IPS-11a (cell line): ENCODE results near the gene NARF.

Experiments
- H3K4me3 ChIP-seq: one replicate; pipeline ENCODE4 v1.5.1; 2013; ENCODE audit warnings: low read depth, low read length, control low read depth

Gene NARF

DNA sequence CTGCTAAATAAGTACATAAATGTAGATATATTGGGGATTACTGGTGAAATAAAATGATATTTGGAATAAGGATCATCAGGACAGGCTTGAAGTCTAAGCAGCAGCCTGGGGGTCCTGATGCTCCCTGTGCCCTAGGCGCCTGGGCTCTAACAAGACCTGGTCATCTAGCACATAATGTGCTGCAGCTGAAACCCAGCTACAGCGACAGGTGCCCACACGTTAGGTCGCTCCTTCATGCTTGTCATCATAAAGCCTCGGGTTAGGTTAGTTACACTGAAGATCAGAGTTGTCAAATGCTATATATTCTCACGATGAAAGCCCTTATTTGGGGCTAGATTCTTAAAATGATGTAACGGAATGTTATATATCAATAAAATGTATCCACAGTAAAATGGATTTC is 11.5 kb downstream of the NARF start:
- H3K4me3 ChIP-seq = no peak overlapping the region

DNA sequence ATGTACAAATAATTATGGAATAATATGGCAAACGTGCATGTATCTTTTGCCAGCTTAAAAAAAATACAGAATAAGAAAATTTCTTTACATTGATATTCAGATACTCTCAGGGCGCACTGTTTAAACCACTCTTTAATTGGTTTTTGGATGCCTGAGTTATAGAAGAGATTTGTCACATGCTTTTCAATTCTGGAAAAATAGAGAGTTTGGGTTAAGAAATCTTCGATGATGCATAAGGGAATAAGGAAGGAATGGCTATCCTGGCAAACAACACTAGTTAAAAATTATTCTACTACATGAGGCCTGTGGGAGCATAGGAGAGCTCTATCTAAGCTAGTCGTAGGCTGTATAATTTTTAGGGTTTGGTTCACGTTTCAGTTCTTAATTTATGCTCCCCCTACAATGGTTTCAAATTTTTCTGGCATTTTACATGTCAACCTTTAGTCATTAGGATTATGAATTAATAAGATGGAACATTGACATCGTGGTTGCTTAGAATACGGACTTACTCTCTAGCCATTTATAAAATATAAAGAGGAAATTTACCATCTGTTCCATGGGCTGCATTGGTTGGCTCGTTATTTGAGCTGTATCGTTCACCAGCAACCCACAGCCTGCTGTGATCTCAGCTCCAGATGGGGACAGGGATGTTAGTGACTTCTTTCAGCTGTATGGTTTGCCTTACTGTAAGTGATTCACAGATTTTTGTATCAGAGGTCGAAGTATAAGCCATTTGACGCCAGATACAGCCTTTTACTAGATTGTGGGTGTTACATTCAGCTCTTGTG is 15.9 kb downstream of the NARF start:
- no peak overlapping the region for H3K4me3 ChIP-seq

DNA sequence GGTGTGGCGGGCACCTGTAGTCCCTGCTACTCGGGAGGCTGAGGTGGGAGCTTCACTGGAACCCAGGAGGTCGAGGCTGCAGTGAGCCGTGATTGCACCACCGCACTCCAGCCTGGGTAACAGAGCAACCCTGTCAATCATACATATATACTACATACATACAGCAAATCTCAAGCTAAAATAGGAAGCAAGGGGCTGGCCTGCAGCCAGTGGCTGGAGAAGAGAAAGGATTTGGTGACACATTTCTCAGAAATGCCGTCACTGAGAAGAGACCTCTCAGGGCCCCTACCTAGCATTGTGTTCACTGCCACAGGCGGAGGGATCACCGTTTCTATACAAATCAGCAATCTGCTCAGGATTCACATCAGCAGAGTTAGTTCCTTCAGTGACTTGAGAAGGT is 16.9 kb downstream of the NARF start:
- H3K4me3 ChIP-seq = no peak overlapping the region

DNA sequence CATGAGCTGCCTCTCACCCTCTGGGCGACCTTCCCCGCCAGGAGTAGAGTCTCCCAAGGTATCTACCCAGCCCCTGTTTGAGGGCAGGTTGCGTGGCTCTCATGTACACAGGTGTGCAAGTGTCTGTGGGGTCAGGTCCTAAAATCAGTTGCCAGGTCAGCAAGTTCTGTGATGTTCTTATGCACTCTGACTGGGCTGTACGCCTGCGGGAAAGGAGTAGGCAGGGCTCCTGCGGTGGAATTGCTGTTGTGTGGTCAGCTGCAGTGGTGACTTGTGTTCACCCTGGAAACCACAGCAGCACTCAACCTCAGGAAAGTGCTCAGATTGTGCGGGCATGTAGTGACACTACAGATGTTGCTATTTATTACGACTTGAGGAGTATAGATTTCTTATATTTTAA is 19.4 kb downstream of the NARF start:
- no peak overlapping the region for H3K4me3 ChIP-seq

DNA sequence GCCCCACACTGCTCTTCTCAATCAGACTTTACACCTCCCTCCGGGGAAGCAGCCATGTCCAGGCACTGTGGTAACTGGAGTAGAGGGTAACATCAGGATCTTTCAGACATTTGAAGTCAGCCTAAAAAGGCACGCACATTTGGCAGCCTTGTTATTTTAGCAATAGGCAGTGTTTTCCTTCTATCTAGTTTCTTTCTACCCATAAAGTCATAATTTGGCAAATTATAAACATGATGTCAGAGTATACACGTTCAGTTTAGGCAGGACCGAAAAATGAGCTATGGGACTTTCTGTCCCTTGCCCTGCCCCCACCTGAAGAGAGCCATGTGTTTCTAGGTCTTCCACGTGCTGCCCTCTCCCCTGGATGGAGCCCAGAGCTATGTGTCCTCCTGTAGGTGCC is 21.1 kb downstream of the NARF start:
- H3K4me3 ChIP-seq = no peak overlapping the region

DNA sequence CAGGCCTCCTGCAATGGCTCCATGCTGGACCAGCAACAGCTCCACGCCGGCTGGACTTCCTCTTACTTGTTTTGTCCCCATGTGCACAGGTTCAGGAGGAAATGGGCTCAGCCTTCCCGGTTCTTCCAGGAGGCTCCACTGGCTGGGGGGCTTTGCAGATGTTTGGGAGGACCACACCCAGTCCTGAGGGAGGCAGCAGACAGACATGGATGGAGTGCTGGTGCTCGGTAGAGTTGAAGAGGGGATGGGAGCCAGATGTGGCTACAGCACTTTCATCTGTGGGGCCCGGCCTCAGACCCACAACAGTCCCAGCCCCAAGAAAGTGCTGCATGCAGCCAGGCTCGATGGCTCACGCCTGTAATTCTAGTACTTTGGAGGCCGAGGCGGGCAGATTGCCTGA is 21.8 kb downstream of the NARF start:
- H3K4me3 ChIP-seq = no peak overlapping the region

DNA sequence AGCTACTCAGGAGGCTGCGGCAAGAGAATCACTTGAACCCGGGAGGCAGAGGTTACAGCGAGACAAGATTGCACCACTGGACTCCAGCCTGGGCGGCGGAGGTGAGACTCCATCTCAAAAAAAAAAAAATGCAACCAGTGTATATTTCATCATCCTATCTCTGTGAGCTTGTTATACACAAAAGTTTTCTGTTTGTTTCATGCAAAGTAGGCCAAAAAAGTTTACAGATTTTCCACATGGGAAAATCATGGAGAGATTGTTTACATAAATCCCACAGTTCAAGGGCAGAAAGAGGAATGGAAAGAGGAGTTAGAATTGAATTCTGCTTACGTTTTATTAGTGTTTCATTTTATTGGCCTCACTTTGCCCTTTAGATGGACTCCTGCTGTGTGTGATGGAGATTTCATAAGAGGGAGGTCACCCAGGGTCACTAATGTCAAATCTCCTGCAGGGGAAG is 24.7 kb downstream of the NARF start:
- no peak overlapping the region for H3K4me3 ChIP-seq

DNA sequence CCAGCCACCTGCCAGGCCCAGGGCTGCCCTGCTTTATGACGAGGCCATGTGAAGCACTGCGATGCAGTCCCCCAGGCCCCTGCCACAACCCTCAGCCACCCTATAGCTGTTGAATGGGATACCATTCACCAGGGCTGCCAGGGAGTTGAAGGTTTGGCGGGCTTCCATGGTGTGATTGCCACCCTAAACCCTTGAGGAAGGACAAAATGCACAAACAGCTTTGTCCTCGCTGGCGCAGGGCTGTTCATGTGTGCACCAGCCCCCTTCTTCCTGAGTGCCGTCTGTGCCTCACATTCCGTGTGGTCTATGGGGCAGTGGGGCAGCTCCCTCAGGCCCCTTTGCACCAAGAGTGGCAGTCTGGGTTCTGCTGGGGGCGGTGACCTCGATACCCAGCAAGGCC is 25.3 kb downstream of the NARF start:
- no peak overlapping the region for H3K4me3 ChIP-seq

DNA sequence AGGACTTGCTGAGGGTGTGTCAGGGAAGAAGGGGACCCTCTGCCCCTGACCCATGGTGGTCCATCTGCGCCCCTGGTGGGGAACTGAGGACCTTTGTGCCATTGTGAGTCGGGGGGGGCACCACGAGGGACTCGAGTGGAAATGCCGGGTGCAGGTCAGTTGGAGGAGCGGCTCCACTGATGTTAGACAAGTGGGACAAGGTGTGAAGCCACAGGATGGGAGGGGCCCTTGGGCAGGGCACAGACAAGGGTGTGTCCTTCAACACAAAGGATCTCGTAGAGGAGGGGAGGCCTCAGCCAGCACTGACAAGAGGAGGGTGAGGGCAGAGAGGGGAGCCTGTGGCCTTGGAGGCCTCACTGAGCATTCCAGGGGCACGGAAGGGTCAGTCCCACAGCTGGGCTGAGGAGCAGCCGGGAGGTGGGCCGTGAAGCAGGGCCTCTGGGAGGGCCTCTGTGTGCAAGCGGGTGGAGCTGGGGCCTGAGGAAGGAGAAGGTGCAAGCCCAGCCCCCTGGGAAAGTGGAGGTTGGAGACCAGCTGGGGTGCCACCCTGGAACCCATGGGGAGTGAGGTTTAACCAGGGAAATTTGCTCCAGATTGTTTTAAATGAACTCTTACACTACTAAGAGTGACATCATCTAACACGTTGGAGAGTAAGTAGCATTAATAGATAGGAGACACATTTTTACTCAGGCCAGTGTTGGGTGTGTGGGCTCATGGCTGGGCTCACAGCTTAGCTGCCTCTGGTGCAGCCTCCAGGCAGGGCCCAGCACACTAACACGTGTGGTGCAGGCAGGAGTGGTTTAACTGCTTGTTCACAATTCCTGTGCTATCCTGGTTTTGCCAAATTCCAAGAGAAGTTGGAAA is 27.9 kb downstream of the NARF start:
- no peak overlapping the region for H3K4me3 ChIP-seq

DNA sequence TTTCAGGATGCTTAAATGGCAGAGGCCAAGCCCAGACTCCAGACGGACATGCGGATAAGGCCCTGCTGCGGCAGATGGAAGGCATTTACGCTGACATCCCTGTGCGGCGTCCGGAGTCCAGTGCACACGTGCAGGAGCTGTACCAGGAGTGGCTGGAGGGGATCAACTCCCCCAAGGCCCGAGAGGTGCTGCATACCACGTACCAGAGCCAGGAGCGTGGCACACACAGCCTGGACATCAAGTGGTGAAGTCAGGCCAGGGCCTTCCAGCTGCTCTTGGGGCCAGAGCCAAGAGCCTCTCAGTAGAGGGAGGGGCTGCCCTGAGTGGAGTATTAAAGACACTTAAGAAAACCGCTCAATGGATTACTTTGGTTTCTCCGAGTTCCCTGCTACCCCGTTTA is 29.4 kb downstream of the NARF start:
- no peak overlapping the region for H3K4me3 ChIP-seq

DNA sequence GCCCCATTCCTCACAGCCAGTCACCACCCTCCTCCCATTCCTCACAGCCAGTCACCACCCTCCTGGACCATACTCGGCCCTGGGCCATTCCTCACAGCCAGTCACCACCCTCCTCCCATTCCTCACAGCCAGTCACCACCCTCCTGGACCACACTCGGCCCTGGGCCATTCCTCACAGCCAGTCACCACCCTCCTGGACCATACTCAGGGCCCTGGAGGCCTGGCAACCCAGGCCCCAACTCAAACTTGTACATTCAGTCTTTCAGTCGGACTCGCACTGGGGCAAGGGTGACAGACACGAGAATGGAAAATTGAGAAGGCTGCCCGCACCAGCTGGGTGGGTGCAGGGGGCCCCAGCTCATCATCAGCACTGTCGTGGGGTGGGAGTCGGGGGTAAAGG is 30.6 kb downstream of the NARF start:
- H3K4me3 ChIP-seq = no peak overlapping the region

DNA sequence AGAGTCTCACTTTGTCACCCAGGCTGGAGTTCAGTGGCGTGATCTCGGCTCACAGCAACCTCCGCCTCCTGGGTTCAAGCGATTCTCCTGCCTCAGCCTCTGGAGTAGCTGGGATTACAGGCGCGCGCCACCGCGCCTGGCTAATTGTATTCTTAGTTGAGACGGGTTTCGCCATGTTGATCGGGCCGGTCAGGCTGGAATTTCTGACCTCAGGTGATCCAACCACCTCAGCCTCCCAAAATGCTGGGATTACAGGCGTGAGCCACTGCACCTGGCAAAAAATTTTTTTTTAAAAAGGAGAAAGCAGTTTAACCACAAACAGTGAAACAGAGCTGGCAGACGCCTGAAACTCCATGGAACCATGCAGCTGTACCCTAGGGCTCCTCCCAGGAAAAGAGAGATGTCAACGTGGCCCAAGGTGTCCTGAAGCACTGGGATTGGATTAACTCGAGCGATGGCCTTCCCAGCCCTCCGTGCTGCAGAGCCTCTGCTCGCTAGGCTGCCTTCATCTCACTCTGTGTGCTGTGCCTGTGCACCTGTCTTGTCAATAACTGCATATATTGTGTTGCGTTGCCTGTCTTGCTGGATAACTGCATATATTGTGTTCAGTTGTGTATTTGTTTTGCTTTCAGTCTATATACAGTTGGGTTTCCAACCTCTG is 31.4 kb downstream of the NARF start:
- no peak overlapping the region for H3K4me3 ChIP-seq

DNA sequence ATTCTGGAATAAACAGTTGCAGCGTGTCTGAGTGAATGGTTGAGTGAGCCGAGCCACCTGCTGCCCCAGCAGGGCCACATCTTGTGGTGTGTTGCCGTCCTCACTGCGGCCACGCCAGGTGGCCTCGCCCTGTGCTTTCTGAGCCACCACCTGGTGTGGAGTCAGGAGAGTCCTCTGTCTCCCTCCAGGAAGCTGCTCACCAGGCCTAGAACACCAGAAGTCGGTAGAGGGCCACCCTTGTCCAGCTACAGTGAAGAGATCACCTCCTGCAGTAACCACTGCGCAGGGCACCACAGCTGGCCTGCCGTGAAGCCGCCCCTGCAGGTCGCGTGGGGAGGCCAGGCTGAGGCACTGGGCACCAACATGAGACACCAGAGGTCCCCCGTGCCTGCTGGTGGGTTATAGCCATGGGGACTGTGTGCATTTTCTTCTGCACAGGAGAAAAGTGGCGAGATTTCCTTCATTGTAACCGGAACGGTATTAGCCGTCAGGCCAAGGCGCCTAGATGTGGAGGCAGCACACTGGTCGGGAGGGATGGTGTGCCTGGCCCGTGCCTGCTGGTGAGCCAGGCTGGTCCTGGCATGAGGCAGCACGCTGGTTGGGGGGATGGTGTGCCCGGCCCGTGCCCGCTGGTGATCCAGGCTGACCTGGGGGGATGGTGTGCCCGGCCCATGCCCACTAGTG is 32.1 kb downstream of the NARF start:
- H3K4me3 ChIP-seq = no peak overlapping the region

DNA sequence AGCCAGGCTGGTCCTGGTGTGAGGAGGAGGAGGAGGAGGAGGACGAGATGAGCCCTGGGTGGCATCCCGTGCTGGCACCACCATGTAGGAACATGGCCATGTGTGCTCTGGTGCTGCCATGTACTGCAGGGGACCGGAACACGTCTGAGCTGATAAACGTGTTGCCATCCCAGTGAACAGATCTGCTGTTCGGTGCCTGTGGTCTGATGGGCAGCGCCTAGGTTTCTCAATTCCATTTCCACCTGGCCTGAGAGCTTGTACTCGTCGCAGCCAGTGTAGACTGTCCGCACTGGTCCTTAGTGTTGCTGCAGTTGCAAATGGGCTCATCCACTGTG is 32.6 kb downstream of the NARF start:
- H3K4me3 ChIP-seq = no peak overlapping the region

DNA sequence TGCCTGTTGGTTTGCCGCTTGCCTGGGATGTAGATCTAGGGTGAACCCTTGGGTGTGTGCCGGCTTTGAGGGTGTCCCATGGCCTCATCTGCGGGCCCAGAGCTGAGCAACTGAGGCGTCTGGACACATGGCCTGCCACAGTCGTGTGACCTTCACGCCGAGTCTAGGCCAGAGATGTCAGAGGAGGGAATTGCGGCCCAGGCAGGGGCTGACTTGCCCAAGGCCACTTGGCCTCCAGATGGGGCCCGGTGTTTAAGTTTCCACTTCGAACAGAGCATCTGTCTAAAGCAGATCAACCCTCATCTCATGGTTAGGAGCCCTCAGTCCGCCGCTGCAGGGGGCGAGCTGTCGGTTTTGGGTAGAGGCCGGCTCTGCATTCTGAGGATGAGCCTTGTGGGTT is 33.0 kb downstream of the NARF start:
- no peak overlapping the region for H3K4me3 ChIP-seq

DNA sequence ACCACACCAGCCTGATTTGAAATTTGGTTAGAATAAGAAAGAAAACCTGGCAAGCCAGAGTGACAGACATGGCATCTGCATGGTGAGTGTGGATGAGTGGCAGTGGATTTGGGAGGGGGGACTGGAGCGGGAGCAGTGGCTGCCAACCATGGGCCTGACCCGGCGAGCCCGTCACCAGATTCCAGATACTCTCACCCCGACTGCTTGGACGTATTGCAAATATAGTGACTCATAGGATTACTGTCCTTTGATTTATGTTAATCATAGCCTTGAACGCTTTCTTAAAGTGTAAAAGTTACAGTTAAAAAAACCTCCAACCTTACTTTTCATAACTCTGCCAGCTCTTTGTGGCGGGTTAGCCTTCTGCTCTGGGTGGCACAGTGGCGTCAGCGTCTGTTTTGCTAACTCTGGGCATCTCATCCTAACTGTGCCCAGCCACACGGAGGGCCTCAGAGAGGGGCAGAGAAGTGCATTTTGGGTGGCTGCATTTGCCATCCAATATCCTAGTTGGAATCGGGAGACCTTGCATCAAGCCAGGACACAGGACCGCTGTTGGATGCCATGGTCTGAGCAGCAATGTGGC is 34.2 kb downstream of the NARF start:
- H3K4me3 ChIP-seq = no peak overlapping the region

DNA sequence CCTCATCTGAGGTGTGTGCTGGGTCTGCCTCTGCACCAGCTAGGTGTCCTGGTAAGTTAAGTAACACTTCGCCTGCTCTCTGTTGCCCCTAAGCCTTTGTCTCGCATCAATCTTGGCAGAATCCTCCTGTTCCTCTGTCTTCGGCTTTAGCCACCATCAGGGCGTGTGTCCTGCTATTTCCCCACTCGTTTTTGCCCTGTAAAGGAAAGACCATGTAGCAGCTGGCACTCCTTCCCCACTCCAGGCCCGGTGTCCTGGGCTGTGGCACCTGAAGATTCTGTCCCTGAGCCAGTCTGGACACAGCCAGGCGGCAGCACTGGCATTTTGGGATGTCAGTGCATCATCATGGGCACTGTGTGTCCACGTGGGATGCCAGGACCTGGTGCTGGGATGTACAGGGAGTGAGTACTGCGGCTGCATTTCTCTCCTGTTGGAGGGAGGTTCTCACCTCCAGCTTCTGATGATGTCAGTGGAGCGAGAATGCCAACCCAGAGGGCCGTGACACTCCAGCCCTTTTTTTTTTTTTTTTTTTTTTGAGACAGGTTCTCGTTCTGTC is 34.8 kb downstream of the NARF start:
- no peak overlapping the region for H3K4me3 ChIP-seq

DNA sequence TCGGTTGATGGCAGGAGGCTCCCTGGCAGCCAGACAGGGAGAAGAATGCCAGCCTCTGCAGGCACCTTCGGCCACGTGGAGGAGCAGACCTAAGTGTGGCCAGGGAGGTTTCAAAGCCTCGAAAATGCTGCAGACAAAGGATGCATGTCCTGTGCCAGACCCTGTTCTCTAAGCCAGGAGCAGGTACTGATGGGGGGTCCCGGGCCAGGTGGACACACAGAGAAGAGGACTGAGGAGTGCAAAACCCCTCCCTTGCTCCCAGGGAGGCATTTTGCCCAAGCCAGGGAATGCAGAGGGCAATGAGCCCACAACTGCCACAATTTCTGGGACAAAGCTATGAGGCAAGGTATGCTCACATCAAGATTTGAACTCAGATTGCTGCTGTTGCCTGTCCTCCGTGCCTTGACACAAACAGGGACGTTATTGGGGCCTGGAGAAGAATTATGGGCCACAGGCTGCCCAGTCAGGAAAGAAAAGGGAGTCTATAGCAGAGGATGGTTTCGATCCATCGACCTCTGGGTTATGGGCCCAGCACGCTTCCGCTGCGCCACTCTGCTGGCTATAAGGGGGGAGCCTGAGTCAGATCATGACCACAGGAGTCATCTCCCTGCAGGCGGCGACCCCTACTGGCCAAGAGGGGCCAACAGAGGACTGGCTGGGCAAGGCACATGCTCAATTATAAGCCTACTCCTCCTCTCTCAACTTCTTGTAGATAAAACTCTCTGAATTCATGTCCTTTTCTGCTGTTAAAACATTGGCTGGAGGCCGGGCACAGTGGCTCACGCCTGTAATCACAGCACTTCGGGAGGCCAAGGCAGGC is 35.9 kb downstream of the NARF start:
- no peak overlapping the region for H3K4me3 ChIP-seq

DNA sequence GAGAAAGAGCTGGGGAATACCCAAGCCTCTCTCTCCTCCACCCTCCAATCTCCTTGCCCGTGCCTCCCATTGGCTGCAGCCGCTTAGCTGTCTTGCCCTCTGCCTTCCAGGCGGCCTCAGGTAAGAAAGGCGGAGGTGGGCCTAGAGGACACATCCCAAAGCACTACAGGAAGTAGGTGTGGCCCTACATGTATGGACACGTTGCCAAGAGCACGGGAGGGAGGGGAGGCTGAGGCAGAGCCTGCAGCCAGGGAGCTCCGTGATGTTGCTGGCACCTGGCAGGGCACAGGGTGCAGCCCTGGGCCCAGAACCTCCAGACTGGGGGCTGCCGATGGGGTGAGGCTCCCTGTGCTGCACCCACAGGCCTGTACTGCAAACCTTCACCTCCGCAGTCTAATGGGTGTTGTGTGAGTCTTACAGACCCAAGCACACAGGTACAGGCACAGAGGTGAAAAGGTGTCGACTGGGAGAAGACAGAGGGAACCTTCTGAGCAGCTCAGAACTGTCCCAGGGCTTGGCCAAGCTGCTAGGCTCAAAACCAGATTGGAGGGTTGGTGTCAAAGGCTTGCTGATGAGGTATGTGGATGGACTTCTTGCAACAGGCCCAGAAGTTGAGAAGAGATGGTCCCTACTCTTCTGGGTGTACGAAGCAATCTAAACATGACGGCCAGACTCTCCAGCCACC is 37.4 kb downstream of the NARF start:
- no peak overlapping the region for H3K4me3 ChIP-seq
